CD14-positive monocyte (primary cell): ENCODE measurements around the gene PLVAP. TPM values are rescaled to one million over a fixed set of nuclear protein-coding genes. Genes with fewer than 3 reads are reported as not detected.

ENCODE experiments used
- DNase-seq, 3 donors: peaks; one replicate each; pipeline ENCODE4 v3.0.0-alpha.2; 2011 to 2022
- H2AFZ ChIP-seq: 2 replicates; pipeline ENCODE4 v1.6.0; 2012; ENCODE audit warnings: mild to moderate bottlenecking, low read depth, low read length, inconsistent platforms; ENCODE audit not compliant: insufficient read depth, poor library complexity, severe bottlenecking
- H3K27ac ChIP-seq, 2 donors: 1 replicate in 1 of 2; 2 replicates in 1 of 2; pipeline ENCODE4 v1.5.1; 2012 to 2013; ENCODE audit warnings: low read length in 2 of 2, control low read depth in 1 of 2, inconsistent platforms in 1 of 2, low read depth in 1 of 2, mild to moderate bottlenecking in 1 of 2
- H3K27me3 ChIP-seq, 2 donors: one replicate each; pipeline versions ENCODE4 v1.6.0 to v1.6.1; 2011 to 2013; ENCODE audit warnings: low read length in 2 of 2; ENCODE audit not compliant: control insufficient read depth in 2 of 2, insufficient read depth in 2 of 2
- H3K36me3 ChIP-seq, 2 donors: replicated peaks in 1 of 2; 1 replicate in 1 of 2; 2 replicates in 1 of 2; pipeline versions ENCODE4 v1.5.1 to v1.6.1; 2012 to 2013; ENCODE audit warnings: low read length in 2 of 2, control low read depth in 1 of 2, inconsistent platforms in 1 of 2, mild to moderate bottlenecking in 1 of 2; ENCODE audit not compliant: insufficient read depth in 2 of 2, control insufficient read depth in 1 of 2
- H3K4me1 ChIP-seq, 2 donors: 1 replicate in 1 of 2; 2 replicates in 1 of 2; pipeline versions ENCODE4 v1.5.1 to v1.6.1; 2012 to 2013; ENCODE audit warnings: low read length in 2 of 2, control low read depth in 1 of 2, inconsistent platforms in 1 of 2, mild to moderate bottlenecking in 1 of 2, moderate library complexity in 1 of 2; ENCODE audit not compliant: insufficient read depth in 2 of 2, control insufficient read depth in 1 of 2
- H3K4me2 ChIP-seq: replicated peaks from 2 replicates; pipeline ENCODE3; 2012; ENCODE audit warnings: low read length, moderate library complexity, mild to moderate bottlenecking; ENCODE audit not compliant: poor library complexity, severe bottlenecking; ENCODE audit errors: extremely low read depth
- H3K4me3 ChIP-seq, 3 experiments: fragments of 200-600 bp in 1 of 3; sonication (generic) in 1 of 3; replicated peaks in 1 of 3; 1 replicate in 2 of 3; 2 replicates in 1 of 3; pipeline ENCODE4 v1.5.1; 2011 to 2013; ENCODE audit warnings: low read length in 3 of 3, mild to moderate bottlenecking in 3 of 3, control low read depth in 2 of 3, low read depth in 2 of 3, inconsistent platforms in 1 of 3, moderate library complexity in 1 of 3
- H3K79me2 ChIP-seq: 2 replicates; pipeline ENCODE4 v1.6.0; 2012; ENCODE audit warnings: mild to moderate bottlenecking, control low read depth, inconsistent platforms, low read length, moderate library complexity; ENCODE audit not compliant: insufficient read depth
- H3K9ac ChIP-seq: 2 replicates; pipeline ENCODE4 v1.6.0; 2017; ENCODE audit warnings: low read length, mild to moderate bottlenecking; ENCODE audit not compliant: insufficient read depth, poor library complexity, severe bottlenecking
- H3K9me3 ChIP-seq, 2 donors: replicated peaks in 1 of 2; 1 replicate in 1 of 2; 2 replicates in 1 of 2; pipeline versions ENCODE4 v1.5.1 to v1.6.1; 2012 to 2013; ENCODE audit warnings: low read length in 2 of 2, control low read depth in 1 of 2; ENCODE audit not compliant: control insufficient read depth in 1 of 2, insufficient read depth in 1 of 2
- H4K20me1 ChIP-seq: 2 replicates; pipeline ENCODE4 v1.6.0; 2012; ENCODE audit warnings: mild to moderate bottlenecking, low read length, control low read depth, moderate library complexity; ENCODE audit not compliant: insufficient read depth
- H3K27ac Mint-ChIP-seq, 7 donors: one replicate each; pipeline ENCODE4 v1.8.0; 2020; ENCODE audit warnings: mild to moderate bottlenecking in 7 of 7, mixed read lengths in 7 of 7, moderate library complexity in 6 of 7, inconsistent platforms in 2 of 7
- H3K27me3 Mint-ChIP-seq, 3 donors: one replicate each; pipeline ENCODE4 v1.8.0; 2021 to 2022; ENCODE audit warnings: low read depth in 3 of 3, mild to moderate bottlenecking in 3 of 3, mixed read lengths in 3 of 3, moderate library complexity in 3 of 3, inconsistent platforms in 1 of 3
- H3K36me3 Mint-ChIP-seq, 2 donors: one replicate each; pipeline ENCODE4 v1.8.0; 2020; ENCODE audit warnings: mixed read lengths in 2 of 2, inconsistent platforms in 1 of 2, mild to moderate bottlenecking in 1 of 2
- H3K4me1 Mint-ChIP-seq: one replicate; pipeline ENCODE4 v1.8.0; 2020; ENCODE audit warnings: mild to moderate bottlenecking, mixed read lengths
- H3K4me3 Mint-ChIP-seq, 2 donors: one replicate each; pipeline ENCODE4 v1.8.0; 2020; ENCODE audit warnings: mild to moderate bottlenecking in 2 of 2, mixed read lengths in 2 of 2, moderate library complexity in 1 of 2
- H3K9me3 Mint-ChIP-seq, 7 donors: one replicate each; pipeline ENCODE4 v1.8.0; 2020 to 2022; ENCODE audit warnings: mixed read lengths in 7 of 7, mild to moderate bottlenecking in 6 of 7, moderate library complexity in 6 of 7, inconsistent platforms in 2 of 7
- CTCF ChIP-seq: fragments of 200-600 bp; IDR thresholded peaks from one replicate; pipeline ENCODE4 v1.8.0; 2022; ENCODE audit warnings: antibody characterized with exemption, mild to moderate bottlenecking
- WGBS: methylation state at CpG from one replicate; pipeline ENCODE4 v1.1.5; 2013; ENCODE audit warnings: missing lambda C conversion rate; ENCODE audit not compliant: insufficient coverage; 5-methylcytosine and 5-hydroxymethylcytosine counted together
- intact Hi-C, 2 donors: fragments of 100-400 bp; cut with micrococcal nuclease; formaldehyde crosslinking; loops; one replicate each; pipeline versions ENCODE4 v1.15.0 to v1.15.1; 2023
- polyA plus RNA-seq, 3 donors: library from polyadenylated mRNA; depleted of rRNA in 1 of 3; unstranded in 2 of 3; stranded (reverse) in 1 of 3; fragments of 300-500 nt in 2 of 3; fragments of >200 nt in 1 of 3; fragmentation: Illumina TruSeq in 2 of 3; gene quantifications; 1 replicate in 2 of 3; 2 replicates in 1 of 3; pipeline ENCODE4 v1.2.3, GENCODE V29; 2012 to 2021

PLVAP gene
- polyA plus RNA-seq, 3 donors, result 0.08 to 0.81 TPM; not detected in 1

DNA sequence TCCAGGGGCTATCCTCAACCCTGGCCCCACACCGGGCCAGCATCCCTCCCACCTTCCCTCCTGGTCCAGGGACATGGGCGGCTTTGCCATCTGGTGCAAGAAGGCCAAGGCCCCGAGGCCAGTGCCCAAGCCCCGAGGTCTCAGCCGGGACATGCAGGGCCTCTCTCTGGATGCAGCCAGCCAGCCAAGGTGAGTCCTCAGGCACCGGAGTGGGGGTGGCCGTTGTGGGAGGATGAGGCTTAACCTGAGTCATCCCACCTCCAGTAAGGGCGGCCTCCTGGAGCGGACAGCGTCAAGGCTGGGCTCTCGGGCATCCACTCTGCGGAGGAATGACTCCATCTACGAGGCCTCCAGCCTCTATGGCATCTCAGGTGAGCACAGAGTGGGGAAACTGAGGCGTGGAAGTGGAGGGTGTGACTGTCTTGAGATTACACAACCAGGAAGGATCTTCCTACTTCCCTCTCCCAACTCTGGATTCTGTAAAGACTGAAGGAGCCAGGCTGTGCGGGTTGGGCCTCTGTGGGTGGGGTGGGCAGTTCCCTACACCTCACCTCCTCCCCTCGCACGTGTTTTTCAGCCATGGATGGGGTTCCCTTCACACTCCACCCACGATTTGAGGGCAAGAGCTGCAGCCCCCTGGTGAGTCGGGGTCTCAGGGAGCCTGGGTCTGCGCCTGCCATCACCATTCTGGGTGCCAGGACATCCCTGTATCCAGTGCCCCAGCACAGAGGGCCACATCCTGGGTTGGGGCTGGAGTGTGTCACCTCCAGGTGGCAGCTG is 46.5 kb upstream of the PLVAP start:
- Histone ChIP-seq H3K27me3 (no peaks in the 10 kb centered on the region), H4K20me1 (no peaks in the 10 kb centered on the region), H3K4me3 (no peak overlapping the region), H3K36me3 (peaks cover 8 to 22% of the 10 kb centered on the region in 2 donors), H3K4me1 (peaks cover 15 to 29% of the 10 kb centered on the region in 2 donors), H3K4me2 (no peak overlapping the region), H3K27ac (no peak overlapping the region), H3K79me2 (no peaks in the 10 kb centered on the region), H3K9me3 (no peaks in the 10 kb centered on the region), H3K9ac (no peak overlapping the region), H2AFZ (no peak overlapping the region)
- no peak overlapping the region for H3K27ac Mint-ChIP-seq
- TF ChIP-seq CTCF, result no peak
- no peak overlapping the region for H3K4me3 Mint-ChIP-seq
- intact Hi-C loops, result no loop called here
- no peak for DNase-seq
- H3K27me3 Mint-ChIP-seq, result peaks cover 0 to 4% (median 0%) of the 10 kb centered on the region in 3 donors
- H3K9me3 Mint-ChIP-seq, result peaks cover 0 to 2% (median 0%) of the 10 kb centered on the region in 7 donors
- peaks cover 24% of the 10 kb centered on the region for H3K4me1 Mint-ChIP-seq
- peaks cover 16 to 29% of the 10 kb centered on the region in 2 donors for H3K36me3 Mint-ChIP-seq
- WGBS, result 100% methylated on average over 3 of the region's 20 CpGs

GRCh38 chr19:17421942-17422341 is 44.8 kb upstream of the PLVAP start:
- DNase-seq, result no peak
- Histone ChIP-seq H3K79me2 (no peaks in the 10 kb centered on the region), H3K9me3 (no peaks in the 10 kb centered on the region), H3K36me3 (peaks cover 8 to 22% of the 10 kb centered on the region in 2 donors), H3K9ac (no peak overlapping the region), H3K4me3 (no peak overlapping the region), H3K4me2 (no peak overlapping the region), H3K4me1 (peaks cover 15 to 29% of the 10 kb centered on the region in 2 donors), H3K27me3 (no peaks in the 10 kb centered on the region), H2AFZ (no peak overlapping the region), H3K27ac (no peak overlapping the region), H4K20me1 (no peaks in the 10 kb centered on the region)
- Mint-ChIP-seq H3K27me3 (peaks cover 0 to 2% (median 0%) of the 10 kb centered on the region in 3 donors), H3K4me3 (no peak overlapping the region), H3K27ac (no peak overlapping the region), H3K36me3 (peaks cover 18 to 31% of the 10 kb centered on the region in 2 donors), H3K4me1 (peaks cover 24% of the 10 kb centered on the region), H3K9me3 (no peaks in the 10 kb centered on the region)
- 97% methylated on average over 3 of the region's 4 CpGs for WGBS
- no peak for TF ChIP-seq CTCF
- intact Hi-C loops, result loop anchor here in 1 of 2 donors (2.0 kb wide), 1 partner anchor 15 kb away; no protein-coding TSS in a partner anchor
